ENCODE results near the gene KRTAP22-1.

Gene KRTAP22-1

DNA sequence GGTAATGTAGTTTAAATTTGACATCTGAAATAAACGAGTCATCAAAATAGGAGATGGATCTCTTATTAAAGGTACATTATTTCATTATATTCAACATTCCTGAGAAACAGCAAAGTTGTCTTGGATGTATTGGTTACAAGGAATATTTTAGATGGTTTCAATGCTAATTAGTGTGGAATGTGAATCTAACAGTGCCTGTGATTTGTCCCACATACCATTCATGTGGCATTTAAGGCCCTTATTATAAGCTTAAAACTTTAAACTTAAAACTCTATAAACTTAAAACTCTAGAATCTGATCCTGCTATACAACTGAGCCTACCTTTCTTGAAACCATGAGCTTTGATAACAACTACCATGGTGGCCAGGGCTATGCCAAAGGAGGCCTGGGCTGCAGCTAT is at the start of gene KRTAP22-1:
Gene KRTAP22-1, plus strand, starts transcription at position 301 of the 400 bp plus-strand sequence.
- no peak for DNase-seq (ENCODE audit: low read depth in 2 of 2)

GRCh38 chr21:30552782-30553181 is 48.1 kb upstream of the KRTAP22-1 start:
- no peak for DNase-seq (ENCODE audit: low read depth in 2 of 2)

- no peak for DNase-seq (ENCODE audit: low read depth in 2 of 2)
These were observed 45.8 kb upstream of the KRTAP22-1 start for GRCh38 chr21:30555095-30555494.

DNA sequence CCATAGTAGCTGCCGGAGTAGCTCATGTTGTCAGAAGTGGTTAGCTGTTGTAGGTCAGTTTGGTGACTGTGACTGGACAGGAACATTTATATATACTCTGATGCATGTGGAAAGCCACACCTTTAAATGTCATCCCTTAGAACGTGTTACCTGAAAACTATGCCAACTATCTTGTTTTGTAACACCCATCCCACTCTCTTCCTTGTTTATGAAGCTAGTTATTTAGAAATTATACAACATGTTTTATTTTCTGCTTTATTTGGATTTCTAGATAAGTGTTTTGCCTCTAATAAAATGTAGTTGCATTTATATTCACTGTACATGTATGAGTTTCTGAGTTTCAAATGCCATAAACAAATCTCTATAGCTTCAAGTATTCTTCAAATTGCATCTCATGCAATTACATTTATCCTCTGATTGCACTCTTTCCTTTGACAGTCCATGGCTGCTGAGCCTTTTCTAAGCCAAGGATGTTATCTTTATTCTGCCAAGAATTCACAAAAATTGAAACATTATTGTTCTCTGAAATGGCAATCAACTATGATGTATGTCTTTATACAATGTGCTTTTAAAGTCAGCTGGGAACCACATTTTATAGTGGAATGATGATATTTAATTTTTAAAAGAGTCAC is 39.5 kb upstream of the KRTAP22-1 start, which contains the start of gene KRTAP19-7:
Gene KRTAP19-7, minus strand, starts transcription at position 51 of the 632 bp plus-strand sequence. Its CDS starts 25 bp downstream, at position 26.
- no peak for DNase-seq (ENCODE audit: low read depth in 2 of 2)

DNA sequence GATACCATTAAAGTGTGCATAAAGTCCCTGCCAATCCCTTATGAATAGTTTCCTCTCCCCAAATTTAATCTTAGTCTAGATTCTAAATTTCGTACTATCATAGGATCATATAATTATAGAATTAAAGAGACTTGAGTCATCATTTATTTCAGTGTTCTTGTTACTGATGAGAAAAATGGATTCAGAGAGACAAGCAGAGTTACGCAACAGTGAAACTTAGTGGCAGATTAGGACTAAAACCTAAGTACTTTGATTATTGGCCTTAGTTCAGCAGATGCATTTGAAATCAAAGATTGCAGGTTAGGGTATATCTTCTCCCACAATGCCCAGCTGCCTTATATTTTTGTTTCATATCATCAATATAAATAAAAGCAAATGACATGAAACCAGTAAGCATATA is 38.9 kb upstream of the KRTAP22-1 start:
- DNase-seq (ENCODE audit: low read depth in 2 of 2) = no peak

DNA sequence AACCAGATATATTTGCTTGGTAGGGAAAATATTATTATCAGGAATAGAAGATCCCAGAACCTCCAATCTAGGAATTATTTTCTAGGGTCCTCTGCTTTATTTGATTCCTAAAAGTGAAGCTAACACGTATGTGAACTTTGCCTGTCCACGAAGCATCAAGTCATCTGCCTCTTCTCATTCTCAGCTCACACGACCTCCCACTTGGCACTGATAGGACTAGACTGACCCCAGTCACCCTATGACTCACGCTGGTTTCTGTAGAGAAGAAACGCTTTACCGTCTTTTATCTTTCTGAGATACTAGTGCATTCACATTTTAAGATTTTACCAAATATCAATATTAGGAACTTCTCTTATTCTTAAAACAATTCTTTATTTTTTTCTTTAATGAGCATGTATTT is 37.8 kb upstream of the KRTAP22-1 start:
- no peak for DNase-seq (ENCODE audit: low read depth in 2 of 2)

- DNase-seq (ENCODE audit: low read depth in 2 of 2) = no peak
These were observed 37.3 kb upstream of the KRTAP22-1 start for GRCh38 chr21:30563630-30564029.

DNA sequence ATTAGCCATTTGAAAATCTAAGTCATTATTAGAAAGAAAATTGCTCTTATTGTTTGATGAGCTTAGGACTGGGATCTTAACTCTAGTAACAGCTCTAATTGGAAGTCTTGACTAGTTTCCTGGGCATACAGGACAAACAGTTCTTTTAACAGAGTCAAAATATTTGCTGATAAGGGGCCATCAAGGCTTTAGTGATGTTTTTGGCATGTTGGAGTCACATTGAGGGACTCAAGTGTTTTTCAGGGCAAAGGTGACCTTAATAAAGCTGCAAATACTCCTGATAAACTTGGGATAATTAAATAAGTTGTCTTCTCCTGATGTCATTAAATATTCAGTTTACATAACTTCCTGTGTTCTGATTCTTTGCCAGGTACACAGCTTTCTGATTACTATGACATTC is 33.3 kb upstream of the KRTAP22-1 start:
- no peak for DNase-seq (ENCODE audit: low read depth in 2 of 2)

DNA sequence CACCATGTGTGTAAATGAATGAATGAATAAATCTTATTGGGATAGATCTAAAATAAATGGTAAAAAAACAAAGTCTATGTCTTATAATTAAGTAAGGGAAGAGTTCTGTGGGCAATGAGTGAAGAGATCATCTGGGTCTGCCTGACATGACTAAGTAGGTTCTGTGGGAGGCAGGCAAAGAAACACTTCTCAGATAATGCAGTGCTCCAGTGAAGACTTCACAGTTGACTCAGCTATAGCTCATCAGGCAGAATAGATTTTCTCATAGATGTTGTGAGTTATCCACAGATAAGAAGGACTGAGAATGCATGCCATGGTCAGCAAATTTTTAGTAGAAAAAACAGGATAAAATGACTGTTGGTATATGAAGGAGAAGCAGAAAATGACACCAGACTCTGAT is 23.1 kb upstream of the KRTAP22-1 start:
- no peak for DNase-seq (ENCODE audit: low read depth in 2 of 2)

- DNase-seq (ENCODE audit: low read depth in 2 of 2) = no peak
These were observed 21.5 kb upstream of the KRTAP22-1 start for GRCh38 chr21:30579346-30579745.

GRCh38 chr21:30580132-30580531 is 20.8 kb upstream of the KRTAP22-1 start:
- no peak for DNase-seq (ENCODE audit: low read depth in 2 of 2)

- DNase-seq (ENCODE audit: low read depth in 2 of 2) = no peak
These were observed 18.0 kb upstream of the KRTAP22-1 start for GRCh38 chr21:30582870-30583269.

GRCh38 chr21:30590297-30590696 is 10.6 kb upstream of the KRTAP22-1 start, which contains the start of gene KRTAP22-2:
Gene KRTAP22-2 (minus strand): TSS chr21:30590397.
- no peak for DNase-seq (ENCODE audit: low read depth in 2 of 2)

DNA sequence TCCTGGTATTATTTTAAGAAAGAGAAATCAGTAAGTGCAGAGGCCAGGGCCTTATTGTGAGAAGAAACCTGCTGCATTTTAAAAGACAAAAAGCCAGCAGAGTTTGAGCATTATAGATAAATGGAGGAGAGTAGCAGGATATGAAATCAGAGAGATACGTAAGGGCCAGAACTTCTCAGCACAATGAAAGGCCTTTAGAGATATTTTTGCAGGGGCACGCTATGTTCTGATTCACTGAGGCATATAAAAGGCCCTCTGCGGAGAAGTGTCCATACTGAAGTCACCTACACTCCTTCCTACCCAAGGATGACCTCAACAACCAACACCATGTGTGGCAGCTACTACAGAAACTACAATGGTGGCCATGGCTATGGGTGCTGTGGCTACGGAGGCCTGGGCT is 8.7 kb upstream of the KRTAP22-1 start, which contains the start of gene KRTAP6-3:
Gene KRTAP6-3, plus strand, starts transcription at position 301 of the 400 bp plus-strand sequence. Its CDS starts 6 bp downstream, at position 307.
- DNase-seq (ENCODE audit: low read depth in 2 of 2) = no peak

DNA sequence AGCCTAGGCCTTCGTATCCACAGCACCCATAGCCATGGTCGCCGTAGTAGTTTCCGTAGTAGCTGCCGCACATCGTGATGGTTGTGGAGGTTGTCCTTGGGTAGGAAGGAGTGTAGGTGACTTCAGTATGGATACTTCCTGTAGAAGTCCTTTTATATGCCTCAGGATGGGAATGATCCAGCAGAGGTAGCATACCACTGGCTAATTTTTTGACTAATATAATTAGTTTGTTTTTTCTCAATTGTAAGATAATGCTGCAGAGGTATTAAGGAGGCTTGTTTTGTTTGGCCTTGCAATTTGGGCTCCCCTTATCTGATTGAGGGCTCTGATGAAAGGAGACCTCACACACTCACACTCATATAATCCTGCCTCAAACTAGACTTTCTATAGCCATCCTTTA is 2.1 kb upstream of the KRTAP22-1 start, which contains the start of gene KRTAP6-2:
Gene KRTAP6-2, minus strand, starts transcription at position 101 of the 400 bp plus-strand sequence. Its CDS starts 28 bp downstream, at position 73.
- no peak for DNase-seq (ENCODE audit: low read depth in 2 of 2)

GRCh38 chr21:30605968-30606367 is 5.1 kb downstream of the KRTAP22-1 start:
- DNase-seq (ENCODE audit: low read depth in 2 of 2) = no peak

DNA sequence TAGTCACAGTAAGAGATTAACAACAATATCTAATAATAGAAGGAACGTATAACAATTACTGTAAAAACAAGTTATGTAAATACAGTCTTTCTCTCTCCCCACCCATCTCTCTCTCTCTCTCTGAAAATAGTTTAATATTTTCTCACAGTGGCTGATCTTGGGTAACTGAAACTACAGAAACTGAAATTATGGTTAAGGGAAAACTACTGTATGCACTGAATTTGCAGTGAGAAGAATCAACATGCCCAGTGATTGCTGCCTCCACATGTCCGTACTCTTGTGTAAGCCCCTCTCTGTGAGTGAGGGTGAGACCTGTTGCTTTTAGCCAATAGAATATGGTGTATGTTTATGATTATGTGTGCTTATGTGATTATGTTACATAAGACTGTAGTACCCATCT is 11.2 kb downstream of the KRTAP22-1 start:
- no peak for DNase-seq (ENCODE audit: low read depth in 2 of 2)

- DNase-seq (ENCODE audit: low read depth in 2 of 2) = no peak
These were observed 12.9 kb downstream of the KRTAP22-1 start, which contains the start of gene KRTAP6-1 for GRCh38 chr21:30613836-30614235. Gene KRTAP6-1 (minus strand): TSS chr21:30613930. CDS start chr21:30613904, 26 bp downstream.

GRCh38 chr21:30615199-30615598 is 14.3 kb downstream of the KRTAP22-1 start:
- no peak for DNase-seq (ENCODE audit: low read depth in 2 of 2)

DNA sequence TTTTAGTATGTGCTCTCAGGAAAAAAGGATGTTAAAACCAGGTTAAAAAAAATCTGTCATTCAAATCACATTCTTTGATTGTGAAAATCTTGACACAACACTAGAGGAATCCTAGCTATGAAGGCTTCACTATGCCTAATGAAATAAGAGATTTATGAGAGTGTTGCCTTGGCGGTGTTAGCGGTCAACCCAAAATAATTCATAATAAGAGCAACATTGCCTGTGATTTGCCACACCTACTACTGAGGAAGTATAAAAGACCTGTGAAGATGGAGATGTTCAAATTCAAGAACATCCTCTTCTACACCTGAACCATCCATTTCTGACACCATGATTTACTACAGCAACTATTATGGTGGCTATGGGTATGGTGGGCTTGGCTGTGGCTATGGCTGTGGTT is 15.2 kb downstream of the KRTAP22-1 start, which contains the start of gene KRTAP20-1:
Gene KRTAP20-1, plus strand, starts transcription at position 301 of the 400 bp plus-strand sequence. Its CDS starts 30 bp downstream, at position 331.
- no peak for DNase-seq (ENCODE audit: low read depth in 2 of 2)

DNA sequence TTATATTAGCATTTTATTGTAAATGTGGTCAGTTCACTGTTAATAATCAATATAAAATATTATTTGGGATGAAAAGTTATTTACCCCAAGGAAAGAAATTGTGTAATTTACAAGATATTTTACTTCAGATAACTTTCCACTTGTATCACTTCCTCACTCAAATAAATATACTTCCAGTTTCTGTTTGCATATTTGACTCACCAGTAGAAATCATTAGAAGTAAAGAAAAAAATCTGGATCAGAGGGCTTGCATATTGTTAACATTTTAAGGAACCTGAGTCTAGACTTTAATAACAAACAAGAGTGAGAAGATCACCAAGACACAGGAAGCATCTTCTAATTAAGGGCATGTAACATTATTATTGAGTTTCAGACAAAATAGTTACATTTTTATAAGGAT is 19.2 kb downstream of the KRTAP22-1 start:
- no peak for DNase-seq (ENCODE audit: low read depth in 2 of 2)

DNA sequence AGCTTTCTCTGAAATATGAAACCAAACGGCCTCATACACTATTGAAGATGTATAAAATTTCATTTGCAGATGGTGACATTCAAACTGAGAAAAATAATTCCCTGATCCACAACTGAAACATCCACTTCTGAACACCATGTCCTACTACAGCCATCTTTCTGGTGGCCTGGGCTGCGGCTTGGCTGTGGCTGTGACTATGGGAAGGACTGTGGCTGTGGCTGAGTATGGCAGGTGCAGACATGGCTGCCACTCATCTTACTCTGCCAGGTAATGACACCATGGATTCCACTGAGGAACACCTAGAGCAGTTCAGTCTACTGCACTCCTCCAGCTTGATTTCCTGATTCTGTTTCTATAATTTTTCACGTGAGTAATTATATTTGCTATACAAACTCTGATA is 19.6 kb downstream of the KRTAP22-1 start, which contains the start of gene KRTAP20-4:
Gene KRTAP20-4, plus strand, starts transcription at position 106 of the 400 bp plus-strand sequence.
- no peak for DNase-seq (ENCODE audit: low read depth in 2 of 2)

GRCh38 chr21:30623362-30623761 is 22.5 kb downstream of the KRTAP22-1 start:
- DNase-seq (ENCODE audit: low read depth in 2 of 2) = no peak

Data from fibroblast of skin of left biceps (primary cell).